HFFc6 (cell line): Measurements from ENCODE around the gene IL2RA. TPM values are rescaled to one million over a fixed set of nuclear protein-coding genes. Genes with fewer than 3 reads are reported as not detected.

Source experiments
- DNase-seq: peaks from one replicate; pipeline ENCODE4 v3.0.0-alpha.2; 2018
- H3K27ac Mint-ChIP-seq: 2 replicates; pipeline ENCODE4 v1.8.0; 2020; ENCODE audit warnings: mild to moderate bottlenecking, mixed read lengths
- H3K27me3 Mint-ChIP-seq: 2 replicates; pipeline ENCODE4 v1.8.0; 2021; ENCODE audit warnings: mild to moderate bottlenecking, moderate library complexity, mixed read lengths; ENCODE audit not compliant: insufficient read depth
- H3K36me3 Mint-ChIP-seq: 2 replicates; pipeline ENCODE4 v1.8.0; 2021; ENCODE audit warnings: low read depth, mixed read lengths
- H3K4me1 Mint-ChIP-seq: 2 replicates; pipeline ENCODE4 v1.8.0; 2020; ENCODE audit warnings: low read depth, mixed read lengths
- H3K4me3 Mint-ChIP-seq: 2 replicates; pipeline ENCODE4 v1.8.0; 2020; ENCODE audit warnings: mild to moderate bottlenecking, moderate library complexity, mixed read lengths
- H3K9me3 Mint-ChIP-seq: 2 replicates; pipeline ENCODE4 v1.8.0; 2020; ENCODE audit warnings: mild to moderate bottlenecking, mixed read lengths
- total RNA-seq, 6 experiments: library from RNA; stranded (reverse); fragmentation: NEBNext Ultra II Directional; extraction: Animal tissue kit (Norgen Biotek cat#: 25700); gene quantifications; 2 replicates in 1 of 6; 3 replicates in 5 of 6; pipeline ENCODE4 v1.2.3, GENCODE V29; 2021
- TF ChIP-seq, protein P1 (sequence below): fragments of 200-600 bp; sonication (generic); IDR thresholded peaks from 2 replicates; pipeline ENCODE4 v1.5.0; 2021; ENCODE audit warnings: antibody characterized with exemption, mild to moderate bottlenecking

Gene IL2RA
- total RNA-seq, 6 experiments from 2014 or later: not detected

DNA sequence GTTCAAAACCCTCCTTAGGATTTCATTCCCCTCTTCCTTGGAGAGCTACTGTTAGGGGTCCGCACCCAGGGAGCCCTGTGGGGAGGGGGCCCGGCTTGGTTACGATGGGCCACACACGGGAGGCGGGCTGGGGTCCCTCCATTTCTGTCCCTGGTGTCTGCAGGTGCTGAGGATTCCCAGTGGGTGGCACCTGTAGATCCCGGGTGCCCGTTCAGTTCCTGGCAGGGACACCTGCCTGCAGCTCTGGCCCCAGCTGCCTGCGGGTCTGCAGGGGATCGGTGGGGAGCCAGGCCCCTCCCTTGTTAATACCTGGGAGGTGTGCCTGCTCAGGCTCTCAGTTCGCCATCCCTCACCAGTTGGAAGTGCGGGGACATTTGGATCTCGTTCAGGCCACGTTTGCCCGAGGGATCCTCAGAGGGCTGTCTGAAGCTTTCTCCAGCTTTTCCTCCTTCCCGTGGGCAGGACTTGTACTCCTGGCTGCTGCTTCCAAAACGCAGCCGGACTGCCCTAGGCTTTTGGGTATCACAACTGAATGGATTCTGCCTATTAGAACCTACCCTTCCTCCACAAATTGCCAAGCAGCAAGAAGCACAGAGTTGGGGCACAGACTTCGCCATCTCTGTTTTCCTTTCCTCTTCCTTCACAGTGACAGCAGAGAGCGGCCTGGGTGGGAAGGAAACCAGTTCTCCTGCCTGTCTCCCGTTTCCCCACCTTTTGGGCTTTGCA lies 62.6 kb downstream of the IL2RA start:
- no peaks in the 10 kb centered on the region for H3K36me3 Mint-ChIP-seq
- no peaks in the 10 kb centered on the region for H3K4me1 Mint-ChIP-seq
- TF ChIP-seq, protein P1, sequence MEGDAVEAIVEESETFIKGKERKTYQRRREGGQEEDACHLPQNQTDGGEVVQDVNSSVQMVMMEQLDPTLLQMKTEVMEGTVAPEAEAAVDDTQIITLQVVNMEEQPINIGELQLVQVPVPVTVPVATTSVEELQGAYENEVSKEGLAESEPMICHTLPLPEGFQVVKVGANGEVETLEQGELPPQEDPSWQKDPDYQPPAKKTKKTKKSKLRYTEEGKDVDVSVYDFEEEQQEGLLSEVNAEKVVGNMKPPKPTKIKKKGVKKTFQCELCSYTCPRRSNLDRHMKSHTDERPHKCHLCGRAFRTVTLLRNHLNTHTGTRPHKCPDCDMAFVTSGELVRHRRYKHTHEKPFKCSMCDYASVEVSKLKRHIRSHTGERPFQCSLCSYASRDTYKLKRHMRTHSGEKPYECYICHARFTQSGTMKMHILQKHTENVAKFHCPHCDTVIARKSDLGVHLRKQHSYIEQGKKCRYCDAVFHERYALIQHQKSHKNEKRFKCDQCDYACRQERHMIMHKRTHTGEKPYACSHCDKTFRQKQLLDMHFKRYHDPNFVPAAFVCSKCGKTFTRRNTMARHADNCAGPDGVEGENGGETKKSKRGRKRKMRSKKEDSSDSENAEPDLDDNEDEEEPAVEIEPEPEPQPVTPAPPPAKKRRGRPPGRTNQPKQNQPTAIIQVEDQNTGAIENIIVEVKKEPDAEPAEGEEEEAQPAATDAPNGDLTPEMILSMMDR: no peak
- no peak overlapping the region for H3K27ac Mint-ChIP-seq
- no peaks in the 10 kb centered on the region for H3K9me3 Mint-ChIP-seq
- no peak overlapping the region for H3K4me3 Mint-ChIP-seq
- no peak for DNase-seq
- H3K27me3 Mint-ChIP-seq: peaks cover 35% of the 10 kb centered on the region

DNA sequence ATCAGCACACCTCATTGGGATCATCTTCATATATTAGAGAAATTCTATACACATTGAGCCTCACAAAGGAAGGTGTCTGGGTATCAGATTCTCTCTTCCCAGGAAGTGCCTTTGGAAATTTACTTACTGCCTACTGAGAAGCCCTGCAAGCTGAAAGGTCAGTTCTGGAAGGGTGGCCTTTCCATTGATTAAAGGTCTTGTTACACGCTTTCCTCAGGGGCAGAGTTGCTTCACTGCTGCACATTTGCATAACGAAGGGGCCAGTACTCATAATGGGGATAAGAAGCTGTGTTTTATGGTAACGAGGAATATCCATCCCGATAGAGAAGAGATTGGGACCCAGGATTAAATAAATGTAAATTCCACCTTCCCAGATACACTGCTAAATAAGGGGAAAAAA lies 65.5 kb downstream of the IL2RA start:
- Mint-ChIP-seq H3K9me3 (peaks cover 15% of the 10 kb centered on the region), H3K36me3 (peaks cover 6% of the 10 kb centered on the region; the same call in 1 of the 2 replicates), H3K4me3 (no peak overlapping the region), H3K4me1 (no peaks in the 10 kb centered on the region), H3K27ac (no peak overlapping the region), H3K27me3 (peaks cover 24% of the 10 kb centered on the region)
- TF ChIP-seq, protein P1: no peak
- DNase-seq: no peak

DNA sequence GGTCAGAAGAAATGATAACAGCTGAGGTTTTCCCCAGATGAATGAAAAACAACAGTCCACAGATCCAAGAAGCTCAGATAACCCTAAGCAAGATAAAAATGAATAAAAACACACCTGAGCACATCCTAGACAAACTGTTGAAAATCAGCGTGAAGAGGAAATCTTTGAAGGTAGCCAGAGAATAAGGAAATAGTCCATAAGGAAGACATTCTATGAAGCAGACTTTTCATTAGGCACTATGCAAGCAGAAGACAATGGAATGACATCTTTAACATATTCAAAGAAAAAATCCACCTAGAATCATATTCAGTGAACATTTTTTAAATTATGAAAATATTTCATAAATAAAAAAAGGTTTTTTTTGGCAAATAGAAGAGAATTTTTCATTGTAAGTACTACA lies 69.8 kb downstream of the IL2RA start:
- H3K4me3 Mint-ChIP-seq: no peak overlapping the region
- H3K4me1 Mint-ChIP-seq: no peaks in the 10 kb centered on the region
- peaks cover 5% of the 10 kb centered on the region for H3K27me3 Mint-ChIP-seq
- TF ChIP-seq, protein P1: no peak
- DNase-seq: no peak
- H3K9me3 Mint-ChIP-seq: peaks cover 16% of the 10 kb centered on the region
- no peak overlapping the region for H3K27ac Mint-ChIP-seq
- H3K36me3 Mint-ChIP-seq: peaks cover 7% of the 10 kb centered on the region; the same call in 1 of the 2 replicates

DNA sequence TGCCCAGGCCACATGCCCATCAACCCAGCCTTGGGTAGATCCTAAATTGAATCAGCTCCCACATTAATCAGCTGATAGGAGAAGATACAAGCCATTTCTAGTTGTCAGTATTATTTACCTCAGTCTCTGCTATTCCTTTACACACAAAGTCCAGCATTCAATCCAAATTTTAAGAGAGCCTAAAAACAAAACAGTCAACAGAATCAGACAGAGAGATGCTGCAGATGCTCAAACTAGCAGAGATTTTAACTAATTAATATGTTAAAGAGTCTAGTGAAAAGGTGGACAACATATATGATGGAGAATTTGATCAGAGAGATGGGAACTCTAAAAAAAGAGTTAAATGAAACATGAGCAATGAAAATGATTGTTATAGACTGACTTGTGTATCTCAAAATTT lies 70.5 kb downstream of the IL2RA start:
- Mint-ChIP-seq H3K4me3 (no peak overlapping the region), H3K9me3 (peaks cover 16% of the 10 kb centered on the region), H3K36me3 (peaks cover 7% of the 10 kb centered on the region; the same call in 1 of the 2 replicates), H3K27me3 (peaks cover 9% of the 10 kb centered on the region), H3K27ac (no peak overlapping the region), H3K4me1 (no peaks in the 10 kb centered on the region)
- DNase-seq: no peak
- TF ChIP-seq, protein P1: no peak

GRCh38 chr10:5989756-5990155 lies 72.4 kb downstream of the IL2RA start:
- H3K27ac Mint-ChIP-seq: no peak overlapping the region
- TF ChIP-seq, protein P1: no peak
- H3K36me3 Mint-ChIP-seq: peaks cover 7% of the 10 kb centered on the region; the same call in 1 of the 2 replicates
- DNase-seq: no peak
- no peak overlapping the region for H3K4me3 Mint-ChIP-seq
- H3K27me3 Mint-ChIP-seq: peaks cover 19% of the 10 kb centered on the region
- peaks cover 16% of the 10 kb centered on the region for H3K9me3 Mint-ChIP-seq
- H3K4me1 Mint-ChIP-seq: no peaks in the 10 kb centered on the region
